GM18520 (cell line): ENCODE data around the gene POLR3K.
A peak's percentile ranks its signal among the peaks of the same experiment; 100 is the strongest.
"Not testable (repeated sequence)": the region's sequence is repeated elsewhere in the genome, so short reads cannot be mapped to it uniquely, and the experiment has no call there.

Experiments
- ATAC-seq: cut with Tn5 transposase; IDR thresholded peaks from one replicate; pipeline ENCODE4 v1.9.1; 2021; ENCODE audit not compliant: unreplicated experiment

The POLR3K gene

GRCh38 chr16:47234-47633 is 6.2 kb downstream of the POLR3K start:
- ATAC-seq: no peak

GRCh38 chr16:46510-46909 is 6.9 kb downstream of the POLR3K start:
- not testable (repeated sequence) for ATAC-seq

DNA sequence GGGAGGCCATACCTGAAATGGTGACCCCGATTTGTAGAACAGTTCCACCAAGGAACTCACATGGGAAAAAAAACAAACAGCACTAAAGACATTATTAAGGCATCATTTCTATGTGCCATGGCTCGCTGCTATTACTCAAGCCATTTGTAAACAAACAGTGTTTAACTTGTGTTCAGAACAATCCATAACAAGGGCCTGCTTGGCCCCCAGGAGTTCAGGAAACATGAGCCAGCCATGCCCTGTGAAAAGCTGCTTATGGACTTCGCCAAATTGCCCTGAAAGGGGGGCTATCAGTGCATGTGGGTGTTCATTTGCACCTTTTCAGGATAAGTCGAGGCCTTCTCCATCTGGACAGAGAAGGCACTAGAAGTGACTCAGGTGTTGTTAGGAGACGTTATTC is 8.0 kb downstream of the POLR3K start:
- no peak for ATAC-seq

DNA sequence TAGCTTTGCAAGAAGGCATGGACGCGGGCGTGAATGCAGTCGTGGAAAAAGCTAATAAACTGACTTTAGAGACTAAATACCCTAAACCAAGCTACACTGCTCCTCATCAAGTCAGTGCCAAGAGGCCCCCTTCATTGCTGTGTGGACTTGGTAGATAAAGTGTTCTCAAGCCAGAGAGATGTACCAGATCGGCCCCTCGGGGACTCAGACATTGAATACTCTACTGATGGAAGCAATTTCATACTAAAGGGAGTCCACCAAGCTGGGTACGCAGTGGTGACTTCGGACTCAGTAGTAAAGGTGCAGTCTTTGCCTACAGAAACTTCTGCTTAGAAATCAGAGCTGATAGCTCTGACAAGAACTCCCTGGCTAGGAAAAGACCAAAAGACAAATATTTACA is 8.8 kb downstream of the POLR3K start:
- ATAC-seq: no peak

DNA sequence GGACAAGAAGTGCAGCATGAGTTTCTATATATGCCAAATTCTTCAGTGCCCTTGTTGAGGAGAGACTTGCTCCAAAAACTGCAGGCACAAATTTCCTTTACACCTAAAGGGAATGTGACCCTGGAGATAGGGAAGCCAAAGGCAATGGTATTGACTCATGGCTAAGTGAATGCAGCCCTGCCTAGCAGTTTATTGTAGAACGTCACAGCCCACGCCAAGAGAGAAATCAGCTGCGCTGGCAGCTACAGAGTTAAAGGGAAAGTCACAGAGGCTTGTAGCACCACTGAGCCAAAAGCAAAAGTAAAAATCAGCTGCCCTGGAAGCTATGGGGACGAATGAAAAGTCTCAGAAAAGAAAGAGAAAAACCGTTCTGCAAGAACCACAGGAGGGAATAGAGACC is 10.1 kb downstream of the POLR3K start:
- no peak for ATAC-seq

GRCh38 chr16:42691-43090 is 10.7 kb downstream of the POLR3K start:
- ATAC-seq: no peak

DNA sequence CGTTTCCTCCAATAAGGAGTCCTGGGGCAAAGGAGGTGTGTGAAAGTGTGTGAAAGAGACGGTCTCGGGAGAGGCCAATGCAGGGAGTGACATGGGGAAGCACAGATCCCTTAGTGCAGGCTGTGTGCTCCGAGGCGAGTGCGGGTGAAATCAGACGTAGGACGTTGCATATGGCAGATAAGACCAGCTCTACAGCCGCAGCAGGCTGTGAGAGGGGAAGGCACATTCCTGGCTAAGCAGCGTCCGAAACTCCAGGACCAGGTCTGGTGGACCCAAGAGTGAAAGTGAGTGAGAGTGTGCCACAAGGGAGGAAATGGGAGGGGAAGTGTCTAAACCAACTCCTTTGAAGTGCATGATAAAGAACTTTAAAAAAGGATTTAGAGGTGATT is 11.3 kb downstream of the POLR3K start:
- ATAC-seq: no peak

DNA sequence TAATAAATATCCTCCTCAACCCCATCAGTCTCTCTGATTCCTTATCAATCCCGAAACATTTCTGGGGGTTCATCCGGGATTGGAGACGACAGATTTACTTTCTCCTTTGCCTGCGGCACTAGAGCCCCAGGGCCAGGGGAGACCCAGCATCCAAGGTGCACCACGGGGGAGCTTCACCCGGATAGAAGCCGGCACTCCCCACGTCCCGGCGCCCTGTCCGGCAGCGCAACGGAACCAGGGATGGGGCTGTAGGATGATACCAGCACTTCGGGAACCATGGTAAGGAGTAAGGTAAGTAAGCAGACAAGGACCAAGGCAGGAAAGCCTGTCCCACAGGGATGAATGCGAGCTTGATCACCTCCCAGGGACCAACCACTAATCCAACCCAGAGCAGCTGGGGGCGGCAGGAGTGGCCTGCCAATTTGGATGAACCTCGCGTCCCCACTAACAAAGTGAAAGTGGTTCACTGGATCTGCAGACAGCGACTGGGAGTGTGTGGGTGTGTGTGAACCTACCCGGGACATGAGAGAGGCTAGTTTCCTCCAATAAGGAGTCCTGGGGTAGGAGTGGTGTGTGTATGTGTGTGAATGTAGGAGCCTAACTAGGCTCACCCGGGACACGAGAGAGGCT is 11.9 kb downstream of the POLR3K start:
- no peak for ATAC-seq

DNA sequence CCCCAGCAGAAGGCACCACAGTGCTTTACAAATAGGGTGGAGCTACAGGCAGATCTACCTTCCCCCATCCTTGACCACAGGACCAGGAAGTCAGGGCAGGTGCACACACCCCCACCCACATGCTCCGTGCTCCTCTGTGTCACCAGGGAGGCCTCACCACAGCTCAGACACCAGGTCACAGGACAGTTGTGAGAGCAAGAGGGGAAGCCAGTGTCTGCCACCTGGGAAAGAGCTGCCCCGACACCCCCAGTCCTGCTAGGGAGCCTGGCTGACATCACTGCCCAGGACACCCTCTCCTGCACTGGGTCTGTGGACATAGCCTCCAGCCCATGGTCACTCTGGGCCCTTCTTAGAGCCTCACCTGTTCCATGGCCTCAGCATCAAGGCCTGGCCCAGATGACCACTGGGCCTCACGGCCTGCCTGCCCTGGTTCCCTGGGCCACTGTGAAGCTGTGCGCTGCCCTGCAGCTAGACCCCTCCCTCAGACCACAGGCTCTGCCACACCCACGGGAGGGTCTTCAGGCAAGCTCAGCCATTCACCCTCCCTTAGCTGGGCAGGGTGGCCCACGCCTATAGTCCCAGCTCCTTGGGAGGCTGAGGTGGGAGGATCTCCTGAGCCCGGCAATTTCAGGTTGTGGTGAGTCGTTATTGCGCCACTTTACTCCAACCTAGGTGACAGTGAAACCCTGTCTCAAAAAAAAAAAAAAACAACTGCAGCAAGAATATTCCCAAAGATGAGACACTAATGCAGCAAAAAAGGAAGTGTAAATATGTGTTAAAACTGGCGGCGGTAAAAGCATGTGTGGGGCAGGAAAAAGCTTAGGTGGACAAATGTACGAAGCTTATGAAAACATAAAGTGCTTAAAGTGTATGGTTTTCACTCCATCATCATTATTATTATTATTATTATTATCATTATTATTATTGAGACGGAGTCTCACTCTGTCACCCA is 14.2 kb downstream of the POLR3K start:
- peak; percentile 53 for ATAC-seq

DNA sequence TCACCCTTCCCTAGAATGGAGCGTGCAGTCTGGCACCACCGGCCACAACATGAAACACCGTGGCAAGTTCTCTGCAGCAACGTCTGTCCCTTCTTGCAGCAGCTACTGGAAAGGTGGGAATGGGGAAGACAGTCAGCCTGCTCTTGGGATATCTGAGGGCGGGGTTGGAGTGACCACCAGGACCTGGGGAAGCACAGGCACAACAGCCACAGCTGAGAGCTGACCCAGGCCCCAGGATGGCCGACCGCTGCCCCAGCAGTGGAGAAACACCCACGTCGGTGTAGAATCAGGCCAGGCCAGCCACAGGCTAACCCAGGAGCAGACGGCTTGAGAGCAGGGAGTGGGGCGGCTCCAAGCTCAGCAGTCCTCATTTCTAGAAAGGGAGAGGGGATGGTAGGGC is 15.2 kb downstream of the POLR3K start:
- ATAC-seq: not testable (repeated sequence)

DNA sequence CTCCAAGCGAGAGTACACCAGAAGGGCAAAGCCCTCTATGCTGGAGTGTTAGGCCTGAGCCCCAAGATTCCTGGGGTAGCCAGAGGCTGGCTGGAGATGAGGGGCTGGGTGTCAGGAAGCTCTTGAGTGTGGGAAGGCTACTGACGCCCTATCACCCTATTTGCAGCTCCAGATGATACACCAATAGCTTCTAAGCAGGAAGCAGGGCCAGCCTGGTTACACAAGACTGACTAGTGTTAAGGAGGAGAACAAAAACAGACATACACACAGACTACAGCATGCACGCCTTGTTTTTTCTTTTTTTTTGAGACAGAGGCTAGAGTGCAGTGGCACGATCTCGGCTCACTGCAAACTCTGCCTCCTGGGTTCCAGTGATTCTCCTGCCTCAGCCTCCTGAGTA is 15.9 kb downstream of the POLR3K start:
- ATAC-seq: no peak

- no peak for ATAC-seq
Measured at GRCh38 chr16:36336-36984, 16.9 kb downstream of the POLR3K start.

GRCh38 chr16:35678-36305 is 17.6 kb downstream of the POLR3K start:
- ATAC-seq: no peak

GRCh38 chr16:35011-35677 is 18.3 kb downstream of the POLR3K start:
- ATAC-seq: no peak

DNA sequence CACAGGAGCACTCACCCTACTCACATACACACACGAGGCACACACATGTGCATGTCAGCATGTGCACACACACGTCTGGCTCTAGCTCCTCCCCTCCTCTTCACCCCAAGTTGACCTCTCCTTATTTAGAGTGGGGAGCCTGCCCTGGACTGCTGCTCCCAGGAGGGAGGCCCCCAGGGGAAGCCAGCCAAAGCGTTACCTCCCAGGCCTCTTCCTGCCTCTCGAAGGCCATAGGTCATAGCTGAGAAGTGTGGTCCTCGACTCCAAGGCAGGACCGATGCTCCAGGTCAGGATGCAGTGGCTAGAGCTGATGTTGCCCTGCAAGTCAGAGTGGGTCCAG is 18.8 kb downstream of the POLR3K start:
- ATAC-seq: no peak

- ATAC-seq: no peak
Measured at GRCh38 chr16:33877-34647, 19.3 kb downstream of the POLR3K start.

- ATAC-seq: not testable (repeated sequence)
Measured at GRCh38 chr16:33154-33876, 20.1 kb downstream of the POLR3K start.

DNA sequence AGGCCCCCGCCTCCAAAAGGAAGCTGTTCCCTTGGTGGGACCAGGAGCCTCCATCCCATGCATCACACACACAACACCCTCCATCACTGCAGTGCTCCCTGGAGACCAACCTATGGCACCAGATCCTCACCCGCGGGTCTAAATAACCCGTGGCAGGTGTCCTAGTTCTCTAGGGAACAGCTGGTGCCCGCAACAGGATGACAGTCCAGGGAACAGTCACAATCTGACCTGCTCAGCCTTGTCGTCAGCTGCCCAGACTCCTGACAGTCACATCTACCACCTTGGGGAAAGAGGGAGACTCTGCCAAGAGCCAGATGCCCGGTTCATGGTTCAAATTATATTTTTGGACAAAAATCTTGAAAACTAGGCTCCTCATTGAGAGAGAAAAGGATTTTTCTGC is 22.8 kb downstream of the POLR3K start:
- not testable (repeated sequence) for ATAC-seq

DNA sequence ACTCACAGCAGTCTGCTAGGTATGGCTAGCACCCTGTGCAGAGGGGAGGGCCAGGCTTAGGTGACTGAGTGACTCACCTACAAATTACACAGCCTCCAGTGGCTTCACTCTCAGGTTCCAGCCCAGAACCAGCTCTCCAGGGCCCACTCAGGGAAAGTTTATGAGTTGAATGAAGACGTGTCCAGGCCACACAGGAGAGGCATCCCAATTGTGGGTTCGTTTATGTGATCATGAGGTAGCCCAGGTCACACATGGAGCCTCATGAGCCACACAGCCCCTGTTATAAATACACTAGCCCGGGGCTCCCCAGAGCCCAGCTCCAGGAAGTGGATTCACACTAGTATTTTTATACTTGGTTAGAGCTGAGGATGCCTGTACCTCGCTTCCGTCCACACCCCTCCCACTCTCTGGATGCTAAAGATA is 27.5 kb downstream of the POLR3K start:
- ATAC-seq: not testable (repeated sequence)

DNA sequence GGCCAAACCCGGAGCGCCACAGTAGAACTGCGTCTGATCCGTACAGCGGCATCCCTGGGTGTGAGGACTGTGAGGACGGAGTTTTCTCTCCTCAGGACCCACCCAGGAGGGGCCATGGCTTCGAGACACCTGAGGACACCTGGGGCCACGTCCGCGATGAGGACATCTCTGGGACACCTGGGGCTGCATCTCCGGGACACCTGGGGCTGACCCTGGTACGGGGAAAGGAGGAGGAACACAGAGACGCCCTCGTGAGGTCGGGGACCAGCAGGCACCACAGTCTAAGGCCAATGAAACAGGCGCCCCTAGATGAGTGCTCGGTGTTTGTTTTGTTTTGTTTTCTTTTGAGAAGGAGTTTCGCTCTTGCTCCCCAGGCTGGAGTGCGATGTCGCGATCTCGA is 29.3 kb downstream of the POLR3K start:
- ATAC-seq: not testable (repeated sequence)
